ENCODE measurements around the gene CAPZB.

DNA sequence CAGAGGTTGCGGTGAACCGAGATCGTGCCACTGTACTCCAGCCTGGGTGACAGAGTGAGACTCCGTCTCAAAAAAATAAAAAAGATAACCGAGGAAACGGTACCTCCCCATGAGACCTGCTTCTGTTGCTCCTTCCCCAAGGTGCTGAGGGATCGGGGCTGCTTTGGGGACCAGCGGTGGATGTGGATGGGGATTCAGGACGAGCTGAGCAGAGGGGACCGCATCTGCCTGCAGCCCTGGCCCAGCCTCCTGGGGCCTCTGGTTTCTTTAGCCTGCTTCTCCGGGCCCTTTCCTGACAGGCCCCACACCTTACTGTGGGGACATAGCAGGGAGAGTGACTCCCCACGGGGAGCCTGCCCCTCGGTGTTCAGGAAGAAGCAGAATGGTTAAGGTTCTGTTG, 156.2 kb downstream of the CAPZB start:
- no peak for TF ChIP-seq CTCF (IDR thresholded peaks at IDR 0.05; ENCODE audit: low read depth, low read length)
- TF ChIP-seq POLR2A (IDR thresholded peaks at IDR 0.05; ENCODE audit: extremely low read depth, insufficient read length): no peak

Data from NB4 (cell line).